ENCODE measurements around the gene TBXAS1.
A peak's percentile ranks its signal among the peaks of the same experiment; 100 is the strongest.
"Not testable (repeated sequence)": the region's sequence is repeated elsewhere in the genome, so short reads cannot be mapped to it uniquely, and the experiment has no call there.

Gene TBXAS1

GRCh38 chr7:139893999-139894398 is 64.9 kb downstream of the TBXAS1 start:
- DNase-seq: no peak

GRCh38 chr7:139895141-139895829 is 66.2 kb downstream of the TBXAS1 start:
- no peak for DNase-seq

GRCh38 chr7:139896288-139896687 is 67.2 kb downstream of the TBXAS1 start:
- no peak for DNase-seq

- no peak for DNase-seq
Observed at GRCh38 chr7:139896831-139897230, 67.8 kb downstream of the TBXAS1 start.

GRCh38 chr7:139897422-139898090 is 68.5 kb downstream of the TBXAS1 start:
- DNase-seq: no peak

GRCh38 chr7:139898483-139898882 is 69.4 kb downstream of the TBXAS1 start:
- no peak for DNase-seq

- DNase-seq: no peak
Observed at GRCh38 chr7:139899328-139899955, 70.4 kb downstream of the TBXAS1 start.

GRCh38 chr7:139900326-139900725 is 71.3 kb downstream of the TBXAS1 start:
- DNase-seq: no peak

- DNase-seq: peak in 1 of 2 donors; percentile 38
Observed at GRCh38 chr7:139901056-139901795, 72.2 kb downstream of the TBXAS1 start.

GRCh38 chr7:139901901-139902300 is 72.8 kb downstream of the TBXAS1 start:
- no peak for DNase-seq

GRCh38 chr7:139902436-139903102 is 73.5 kb downstream of the TBXAS1 start:
- no peak for DNase-seq

- not testable (repeated sequence) for DNase-seq
Observed at GRCh38 chr7:139903103-139903477, 74.0 kb downstream of the TBXAS1 start.

- DNase-seq: no peak
Observed at GRCh38 chr7:139906879-139907278, 77.8 kb downstream of the TBXAS1 start.

- DNase-seq: no peak
Observed at GRCh38 chr7:139908792-139909191, 79.7 kb downstream of the TBXAS1 start.

- no peak for DNase-seq
Observed at GRCh38 chr7:139909379-139910050, 80.5 kb downstream of the TBXAS1 start.

- no peak for DNase-seq
Observed at GRCh38 chr7:139913021-139913844, 84.2 kb downstream of the TBXAS1 start.

- no peak for DNase-seq
Observed at GRCh38 chr7:139913845-139914135, 84.7 kb downstream of the TBXAS1 start.

GRCh38 chr7:139914306-139915267 is 85.5 kb downstream of the TBXAS1 start:
- DNase-seq: no peak

- DNase-seq: no peak
Observed at GRCh38 chr7:139915268-139915863, 86.3 kb downstream of the TBXAS1 start.

Data from CD4-positive, alpha-beta T cell treated with Interferon alpha-2 for 1 hour (primary cell).